H1 (cell line): ENCODE data around the gene GOLGA1. TPM values are rescaled to one million over a fixed set of nuclear protein-coding genes. Genes with fewer than 3 reads are reported as not detected.

Experiments used
- ASH2L ChIP-seq: fragments of 200-600, 300-600 bp; sonication (generic); IDR thresholded peaks from one replicate; pipeline ENCODE4 v1.7.1; 2017; ENCODE audit warnings: low read length
- CBX5 ChIP-seq: fragments of 300-800, 300-1000 bp; sonication (generic); IDR thresholded peaks from 2 replicates; pipeline ENCODE4 v1.7.1; 2016; ENCODE audit warnings: antibody characterized with exemption, low read length, low read depth
- EP300 ChIP-seq, 2 experiments: IDR thresholded peaks; 1 replicate in 1 of 2; 2 replicates in 1 of 2; pipeline ENCODE4 v1.6.1; 2011 to 2012; ENCODE audit warnings: low read depth in 2 of 2, low read length in 2 of 2, mild to moderate bottlenecking in 2 of 2, borderline replicate concordance in 1 of 2, inconsistent platforms in 1 of 2, moderate library complexity in 1 of 2
- EZH2 ChIP-seq: fragments of 200-600 bp; sonication (generic); IDR thresholded peaks from 2 replicates; pipeline ENCODE4 v1.7.1; 2012; ENCODE audit warnings: low read depth, mild to moderate bottlenecking, moderate library complexity, low read length, inconsistent platforms; ENCODE audit not compliant: severe bottlenecking
- NANOG ChIP-seq: IDR thresholded peaks from 2 replicates; pipeline ENCODE4 v1.6.1; 2011; ENCODE audit warnings: low read length, low read depth, mild to moderate bottlenecking, inconsistent platforms; ENCODE audit not compliant: insufficient read depth, poor library complexity, severe bottlenecking
- PHF8 ChIP-seq: fragments of 200-600 bp; sonication (generic); conservative IDR thresholded peaks from 2 replicates; pipeline ENCODE4 v1.7.1; 2012; ENCODE audit warnings: low read depth, mild to moderate bottlenecking, inconsistent platforms, low read length, moderate library complexity
- POU5F1 ChIP-seq: IDR thresholded peaks from 2 replicates; pipeline ENCODE4 v1.6.1; 2011; ENCODE audit warnings: low read depth, mild to moderate bottlenecking, low read length, moderate library complexity
- RAD21 ChIP-seq, 2 experiments: IDR thresholded peaks in 1 of 2; conservative IDR thresholded peaks in 1 of 2; 2 replicates each; pipeline ENCODE4 v1.6.1; 2011; ENCODE audit warnings: low read depth in 2 of 2, low read length in 2 of 2, improper control_type of control experiment in 1 of 2, inconsistent platforms in 1 of 2, mild to moderate bottlenecking in 1 of 2, moderate library complexity in 1 of 2
- RBBP5 ChIP-seq: IDR thresholded peaks from 2 replicates; pipeline ENCODE4 v1.7.1; 2012; ENCODE audit warnings: low read depth, mild to moderate bottlenecking, inconsistent platforms, low read length, moderate library complexity, borderline replicate concordance
- RNF2 ChIP-seq: fragments of 200-900, 300-1000 bp; sonication (generic); IDR thresholded peaks from 2 replicates; pipeline ENCODE4 v1.7.1; 2016; ENCODE audit warnings: borderline replicate concordance, low read depth, mild to moderate bottlenecking, antibody characterized with exemption, low read length; ENCODE audit not compliant: poor library complexity, severe bottlenecking; ENCODE audit errors: missing control alignments
- RXRA ChIP-seq: IDR thresholded peaks from 2 replicates; pipeline ENCODE4 v1.6.1; 2011; ENCODE audit warnings: low read depth, mild to moderate bottlenecking, low read length, moderate library complexity; ENCODE audit not compliant: insufficient read depth
- SIRT6 ChIP-seq: IDR thresholded peaks from one replicate; pipeline ENCODE4 v1.7.1; 2012; ENCODE audit warnings: low read length, inconsistent platforms
- SIX5 ChIP-seq: IDR thresholded peaks from 2 replicates; pipeline ENCODE4 v1.6.1; 2011; ENCODE audit warnings: mild to moderate bottlenecking, low read depth, low read length
- SP2 ChIP-seq: IDR thresholded peaks from 2 replicates; pipeline ENCODE4 v1.6.1; 2012; ENCODE audit warnings: mild to moderate bottlenecking, low read length, inconsistent platforms
- TCF12 ChIP-seq: IDR thresholded peaks from 2 replicates; pipeline ENCODE4 v1.6.1; 2011; ENCODE audit warnings: low read depth, mild to moderate bottlenecking, low read length
- polyA plus RNA-seq, 7 experiments: library from polyadenylated mRNA; depleted of rRNA in 3 of 7; stranded (reverse) in 5 of 7; unstranded in 2 of 7; fragments of >200 nt in 5 of 7; fragments of 200-250 nt in 2 of 7; gene quantifications; 1 replicate in 5 of 7; 2 replicates in 1 of 7; 4 replicates in 1 of 7; pipeline versions ENCODE4 v1.2.1 to v1.2.3, GENCODE V29; 2011 to 2013; ENCODE audit warnings: missing spikeins in 2 of 7, mixed read lengths in 2 of 7
- total RNA-seq: library from RNA; stranded (reverse); fragmentation: NEBNext Ultra II Directional; extraction: Animal tissue kit (Norgen Biotek cat#: 25700); gene quantifications from 2 replicates; pipeline ENCODE4 v1.2.1, GENCODE V29; 2021
- TF ChIP-seq, protein P1 (sequence below): IDR thresholded peaks from 2 replicates; pipeline ENCODE4 v1.6.1; 2012; ENCODE audit warnings: low read length, inconsistent platforms
- TF ChIP-seq, protein P2 (sequence below): IDR thresholded peaks from 2 replicates; pipeline ENCODE4 v1.6.1; 2012; ENCODE audit warnings: inconsistent platforms
- TF ChIP-seq, protein P3 (sequence below): IDR thresholded peaks from 2 replicates; pipeline ENCODE4 v1.6.1; 2011; ENCODE audit warnings: low read length, improper control_type of control experiment

GOLGA1 gene
- total and polyA plus RNA-seq, 2 of the 8 experiments (the other 6 are each of a cell fraction or from before 2014, with no cell fraction given): 4.8 to 6.5 TPM

DNA sequence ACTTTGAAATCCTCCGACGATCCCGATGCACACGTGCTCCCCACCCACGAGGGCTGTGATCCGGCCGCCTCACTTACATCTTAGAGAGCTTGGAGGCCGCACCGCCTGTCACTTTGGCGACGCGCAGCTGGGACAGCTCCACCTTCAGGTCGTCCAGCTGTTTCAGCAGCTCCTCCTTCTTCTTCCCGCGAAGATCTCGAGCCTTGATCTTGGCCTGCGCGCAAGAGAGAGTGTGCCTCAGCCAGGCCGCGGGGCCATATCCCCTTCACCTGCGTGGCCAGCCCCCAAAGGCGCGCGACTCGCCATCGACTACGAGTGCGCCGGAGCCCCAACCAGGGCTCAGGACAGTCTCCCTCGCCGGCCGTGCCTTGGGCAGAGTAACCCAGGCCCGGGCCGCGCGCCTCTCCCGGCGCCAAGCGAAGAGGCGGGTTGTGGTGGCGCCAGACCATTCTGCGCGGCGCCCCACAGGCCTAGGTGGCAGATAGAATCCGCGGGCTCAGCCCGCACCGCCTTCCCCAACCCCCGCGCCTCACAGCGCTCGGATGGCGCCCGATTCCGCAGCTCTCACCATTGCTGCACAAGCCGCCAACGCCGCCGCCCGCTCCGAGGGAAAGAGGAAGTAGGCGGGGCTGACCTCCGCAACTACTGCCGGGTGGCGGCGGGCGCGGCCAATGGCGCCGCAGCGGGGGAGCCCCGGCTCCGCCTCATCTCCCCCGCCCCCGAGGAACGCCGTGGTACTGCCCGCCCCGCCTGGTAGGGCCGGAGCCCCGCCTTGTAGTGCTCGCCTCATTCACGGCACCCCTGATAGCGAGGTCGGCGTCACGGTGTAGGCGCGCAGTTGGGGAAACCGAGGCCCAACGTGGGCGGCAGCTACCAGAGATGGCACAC lies 79.3 kb downstream of the GOLGA1 start, which contains the start of the genes ARPC5L and RPL35 (continued):
- TF ChIP-seq NANOG (no peak), EP300 (IDR thresholded peaks at IDR 0.05; ENCODE audit: borderline replicate concordance in 1 of 2, low read depth in 2 of 2, low read length in 2 of 2) (peak in 1 of 2 experiments; percentile 99; a peak in 2 of 3 replicates), RBBP5 (0 out of 2 replicates have a peak, but pooled peaks have one; percentile 55), POU5F1 (no peak), ASH2L (peak; percentile 67), EZH2 (no peak), SP2 (no peak), SIRT6 (no peak), RAD21 (IDR thresholded peaks at IDR 0.05 in 1 of 2, conservative IDR thresholded peaks at IDR 0.05 in 1 of 2; ENCODE audit: low read depth in 2 of 2, low read length in 2 of 2) (no peak), PHF8 (peak; percentile 99), SIX5 (peak; percentile 35; the same call in 1 of the 2 replicates), TCF12 (no peak), RXRA (no peak), RNF2 (no peak), CBX5 (no peak)
- TF ChIP-seq, protein P1, sequence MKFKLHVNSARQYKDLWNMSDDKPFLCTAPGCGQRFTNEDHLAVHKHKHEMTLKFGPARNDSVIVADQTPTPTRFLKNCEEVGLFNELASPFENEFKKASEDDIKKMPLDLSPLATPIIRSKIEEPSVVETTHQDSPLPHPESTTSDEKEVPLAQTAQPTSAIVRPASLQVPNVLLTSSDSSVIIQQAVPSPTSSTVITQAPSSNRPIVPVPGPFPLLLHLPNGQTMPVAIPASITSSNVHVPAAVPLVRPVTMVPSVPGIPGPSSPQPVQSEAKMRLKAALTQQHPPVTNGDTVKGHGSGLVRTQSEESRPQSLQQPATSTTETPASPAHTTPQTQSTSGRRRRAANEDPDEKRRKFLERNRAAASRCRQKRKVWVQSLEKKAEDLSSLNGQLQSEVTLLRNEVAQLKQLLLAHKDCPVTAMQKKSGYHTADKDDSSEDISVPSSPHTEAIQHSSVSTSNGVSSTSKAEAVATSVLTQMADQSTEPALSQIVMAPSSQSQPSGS: no peak
- TF ChIP-seq, protein P2, sequence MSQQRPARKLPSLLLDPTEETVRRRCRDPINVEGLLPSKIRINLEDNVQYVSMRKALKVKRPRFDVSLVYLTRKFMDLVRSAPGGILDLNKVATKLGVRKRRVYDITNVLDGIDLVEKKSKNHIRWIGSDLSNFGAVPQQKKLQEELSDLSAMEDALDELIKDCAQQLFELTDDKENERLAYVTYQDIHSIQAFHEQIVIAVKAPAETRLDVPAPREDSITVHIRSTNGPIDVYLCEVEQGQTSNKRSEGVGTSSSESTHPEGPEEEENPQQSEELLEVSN: no peak
- TF ChIP-seq, protein P3, sequence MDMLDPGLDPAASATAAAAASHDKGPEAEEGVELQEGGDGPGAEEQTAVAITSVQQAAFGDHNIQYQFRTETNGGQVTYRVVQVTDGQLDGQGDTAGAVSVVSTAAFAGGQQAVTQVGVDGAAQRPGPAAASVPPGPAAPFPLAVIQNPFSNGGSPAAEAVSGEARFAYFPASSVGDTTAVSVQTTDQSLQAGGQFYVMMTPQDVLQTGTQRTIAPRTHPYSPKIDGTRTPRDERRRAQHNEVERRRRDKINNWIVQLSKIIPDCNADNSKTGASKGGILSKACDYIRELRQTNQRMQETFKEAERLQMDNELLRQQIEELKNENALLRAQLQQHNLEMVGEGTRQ: peak; percentile 44
